ENCODE data around the gene LRRC51. TPM values are rescaled to one million over a fixed set of nuclear protein-coding genes. Genes with fewer than 3 reads are reported as not detected.
"Not testable (repeated sequence)": the region's sequence is repeated elsewhere in the genome, so short reads cannot be mapped to it uniquely, and the experiment has no call there.

Gene LRRC51
- total RNA-seq, 1 donor from 2014 or later: 11.4 TPM

DNA sequence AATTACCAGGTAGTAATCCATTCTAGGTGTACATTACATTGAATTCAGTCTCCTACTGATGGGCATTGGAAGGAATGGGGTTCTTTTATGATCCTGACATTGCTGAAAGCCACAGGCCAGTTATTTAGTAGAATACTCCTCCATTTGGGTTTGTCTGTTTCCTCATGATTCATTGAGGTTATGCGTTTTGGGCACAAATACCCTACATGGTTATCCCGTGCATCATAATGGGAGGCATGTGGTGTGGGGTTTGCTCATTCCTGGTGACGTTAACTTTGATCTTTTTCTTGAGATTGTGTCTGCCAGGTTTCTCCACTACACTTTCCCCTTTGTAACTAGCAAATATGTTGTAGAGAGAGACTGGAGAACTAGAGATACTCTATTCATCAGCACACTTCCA is 60.4 kb downstream of the LRRC51 start:
- no peak for DNase-seq

DNA sequence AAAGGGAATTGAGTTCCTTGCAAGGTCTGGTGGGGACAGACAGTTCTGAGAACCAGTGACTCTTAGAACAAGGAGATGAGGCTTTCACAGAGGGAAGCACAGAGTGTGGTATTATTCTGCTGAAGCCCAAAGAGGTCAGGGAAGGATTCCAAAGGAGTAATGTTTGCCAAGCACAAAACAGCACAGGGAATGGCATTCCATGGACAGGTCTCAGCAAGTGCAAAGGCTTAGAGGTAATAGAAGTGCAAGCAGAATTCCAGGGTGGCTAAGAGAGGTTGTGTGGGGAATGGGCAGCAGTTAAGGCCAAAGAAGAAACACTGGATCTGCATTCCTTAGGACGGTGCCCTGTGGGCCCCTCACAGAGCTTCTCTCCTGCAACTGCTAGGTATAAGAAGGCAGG is 61.4 kb downstream of the LRRC51 start:
- not testable (repeated sequence) for DNase-seq

DNA sequence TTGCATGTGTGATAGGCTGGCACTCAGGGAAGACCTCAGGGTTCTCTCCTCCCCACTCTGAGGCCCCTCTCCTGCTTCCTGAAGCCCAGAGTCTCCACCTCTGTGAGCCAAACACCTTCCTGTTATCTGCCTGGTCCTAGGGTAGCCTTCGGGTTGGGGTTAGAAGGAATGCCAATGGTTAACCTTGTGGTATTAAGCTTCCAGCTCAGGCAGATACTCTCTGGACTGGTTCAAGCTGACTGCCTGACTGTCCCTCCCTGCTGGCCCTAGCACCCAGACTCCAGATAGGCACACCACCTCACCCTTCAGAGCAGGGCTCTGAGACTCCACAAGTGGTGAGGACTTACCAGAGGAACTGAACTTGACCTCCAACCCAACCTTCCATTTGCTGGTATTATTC is 61.9 kb downstream of the LRRC51 start:
- not testable (repeated sequence) for DNase-seq

- DNase-seq: no peak
These were observed 64.3 kb downstream of the LRRC51 start for GRCh38 chr11:72144807-72145565.

Small RNA genes within 50 kb of the gene (small RNA-seq; reads per million reads assigned to genes)
- gene MIR3165: not detected
- not detected for gene RNU6-72P

Other genes with a start within 250 kb of the LRRC51 start
- not detected for gene DEFB108B, start 247.7 kb upstream of the LRRC51 start, total RNA-seq
- gene DEFB131B, start 202.4 kb upstream of the LRRC51 start, total RNA-seq: not detected
- gene XNDC1N, start 152.3 kb upstream of the LRRC51 start, total RNA-seq: 6.2 TPM
- 16.4 TPM for gene RNF121, start 151.8 kb upstream of the LRRC51 start, total RNA-seq
- gene IL18BP, start 81.9 kb upstream of the LRRC51 start, total RNA-seq: 2.7 TPM
- gene NUMA1, start 308 bp upstream of the LRRC51 start, total RNA-seq: 129 TPM
- 41.0 TPM for gene LAMTOR1, start 22.4 kb downstream of the LRRC51 start, total RNA-seq
- not detected for gene TOMT, start 25.1 kb downstream of the LRRC51 start, total RNA-seq
- gene ANAPC15, start 31.8 kb downstream of the LRRC51 start, total RNA-seq: 11.7 TPM
- gene FOLR3, start 54.9 kb downstream of the LRRC51 start, total RNA-seq: not detected
- not detected for gene FOLR1, start 111.3 kb downstream of the LRRC51 start, total RNA-seq
- gene FOLR2, start 135.9 kb downstream of the LRRC51 start, total RNA-seq: 5.8 TPM
- 9.4 TPM for gene INPPL1, start 143.9 kb downstream of the LRRC51 start, total RNA-seq
- gene PHOX2A, start 163.3 kb downstream of the LRRC51 start, total RNA-seq: not detected

Measured in occipital lobe (tissue), 3 donors.